Measurements from ENCODE around the gene SGCA. TPM values are rescaled to one million over a fixed set of nuclear protein-coding genes. Genes with fewer than 3 reads are reported as not detected.

Gene SGCA
- total and polyA plus RNA-seq, 3 donors from 2014 or later: 2.4 to 33.1 (median 7.6) TPM

DNA sequence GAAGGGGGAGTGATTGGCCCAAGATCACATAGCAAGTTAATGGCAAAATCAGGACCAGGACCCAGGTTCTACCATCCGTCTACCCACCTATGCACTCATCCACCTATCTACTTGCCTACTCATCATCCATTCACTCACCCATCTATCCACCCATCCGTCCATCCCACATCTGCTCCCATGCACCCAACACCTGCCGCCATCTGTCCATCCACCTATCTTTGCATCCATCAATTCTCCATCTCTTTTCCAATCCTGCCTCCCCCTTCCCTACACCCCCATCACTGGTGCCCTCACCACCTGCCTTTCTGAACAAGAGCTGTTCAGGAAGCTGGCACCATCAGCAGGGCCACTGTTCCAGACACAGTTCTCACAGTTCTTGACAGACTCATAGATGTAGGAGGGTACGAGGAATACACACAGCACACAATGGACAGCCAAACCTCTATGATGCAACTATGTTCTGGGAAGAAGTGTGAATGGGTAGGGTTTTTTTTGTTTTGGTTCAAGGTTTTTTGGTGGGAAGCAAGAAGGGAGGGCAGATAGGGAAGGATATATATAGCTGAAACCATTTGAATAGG, 40.3 kb upstream of the SGCA start:
- Histone ChIP-seq H3K4me1 (peaks cover 20% of the 10 kb centered on the region), H3K36me3 (ENCODE audit: low read depth, missing control alignments) (no peaks in the 10 kb centered on the region), H3K4me3 (no peak overlapping the region), H3K27ac (no peak overlapping the region), H3K9me3 (no peaks in the 10 kb centered on the region), H3K27me3 (no peaks in the 10 kb centered on the region)
- TF ChIP-seq, protein P1, sequence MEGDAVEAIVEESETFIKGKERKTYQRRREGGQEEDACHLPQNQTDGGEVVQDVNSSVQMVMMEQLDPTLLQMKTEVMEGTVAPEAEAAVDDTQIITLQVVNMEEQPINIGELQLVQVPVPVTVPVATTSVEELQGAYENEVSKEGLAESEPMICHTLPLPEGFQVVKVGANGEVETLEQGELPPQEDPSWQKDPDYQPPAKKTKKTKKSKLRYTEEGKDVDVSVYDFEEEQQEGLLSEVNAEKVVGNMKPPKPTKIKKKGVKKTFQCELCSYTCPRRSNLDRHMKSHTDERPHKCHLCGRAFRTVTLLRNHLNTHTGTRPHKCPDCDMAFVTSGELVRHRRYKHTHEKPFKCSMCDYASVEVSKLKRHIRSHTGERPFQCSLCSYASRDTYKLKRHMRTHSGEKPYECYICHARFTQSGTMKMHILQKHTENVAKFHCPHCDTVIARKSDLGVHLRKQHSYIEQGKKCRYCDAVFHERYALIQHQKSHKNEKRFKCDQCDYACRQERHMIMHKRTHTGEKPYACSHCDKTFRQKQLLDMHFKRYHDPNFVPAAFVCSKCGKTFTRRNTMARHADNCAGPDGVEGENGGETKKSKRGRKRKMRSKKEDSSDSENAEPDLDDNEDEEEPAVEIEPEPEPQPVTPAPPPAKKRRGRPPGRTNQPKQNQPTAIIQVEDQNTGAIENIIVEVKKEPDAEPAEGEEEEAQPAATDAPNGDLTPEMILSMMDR (IDR thresholded peaks at IDR 0.05): no peak
- no peak for TF ChIP-seq POLR2A (IDR thresholded peaks at IDR 0.05)
- no peak for DNase-seq
- 92 to 95% methylated on average over 4 of the region's 4 CpGs for WGBS, 2 donors
- intact Hi-C loops (cut with DNase I; ENCODE audit: low total_unique reads): no loop called here

GRCh38 chr17:50127697-50128361, 38.0 kb upstream of the SGCA start:
- Histone ChIP-seq H3K36me3 (ENCODE audit: low read depth, missing control alignments) (no peaks in the 10 kb centered on the region), H3K9me3 (no peaks in the 10 kb centered on the region), H3K4me3 (no peak overlapping the region), H3K27ac (no peak overlapping the region), H3K27me3 (no peaks in the 10 kb centered on the region), H3K4me1 (peaks cover 20% of the 10 kb centered on the region)
- DNase-seq: no peak
- 77 to 79% methylated on average over 6 of the region's 6 CpGs for WGBS, 2 donors
- intact Hi-C loops (cut with DNase I; ENCODE audit: low total_unique reads): no loop called here
- TF ChIP-seq, protein P1 (IDR thresholded peaks at IDR 0.05): no peak

DNA sequence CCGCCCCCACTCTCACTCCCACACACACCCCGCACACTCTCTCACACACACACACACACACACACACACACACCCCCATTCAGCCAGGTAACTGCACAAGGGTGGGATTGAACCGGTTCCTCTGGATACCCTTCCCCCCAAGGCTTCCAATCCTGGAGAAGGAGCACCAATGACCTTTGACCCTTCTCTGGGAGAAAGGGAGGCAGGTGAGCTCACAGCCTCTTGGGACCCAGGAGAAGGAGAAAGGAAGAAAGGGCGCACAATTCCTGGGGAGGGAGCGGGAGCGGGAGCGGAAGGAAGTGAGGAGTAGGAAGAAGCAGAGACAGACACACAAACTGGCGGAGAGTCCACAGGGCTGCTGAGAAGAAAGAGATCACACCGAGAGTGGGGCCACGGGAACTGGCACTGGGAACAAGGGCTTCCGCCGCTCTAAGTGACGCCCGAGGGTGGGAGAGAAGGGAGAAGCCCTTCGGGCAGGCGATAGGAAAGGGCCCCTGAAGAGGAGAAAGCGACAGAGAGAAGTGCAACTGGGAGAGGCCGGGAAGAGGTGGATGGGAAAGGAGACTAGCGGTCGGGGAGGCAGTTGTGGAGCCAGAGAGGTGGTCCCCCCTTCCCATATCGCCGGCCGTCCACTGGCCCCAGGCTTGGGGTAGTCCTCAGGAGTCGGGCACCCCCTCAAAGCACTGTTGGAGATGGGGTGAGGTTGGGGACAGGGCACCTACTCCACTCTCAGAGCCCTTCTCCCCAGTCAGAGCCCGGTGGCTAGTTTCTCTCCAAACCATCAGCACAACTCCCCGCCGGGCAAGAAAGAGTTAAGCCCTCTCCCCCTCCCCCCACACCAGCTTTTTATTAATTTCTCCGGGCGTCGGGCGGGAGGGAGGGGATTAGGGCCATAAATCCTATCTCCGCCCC, 37.1 kb upstream of the SGCA start:
- Histone ChIP-seq H3K4me3 (peak overlapping the region; percentile 55 to 58), H3K27ac (no peak overlapping the region), H3K9me3 (no peaks in the 10 kb centered on the region), H3K36me3 (ENCODE audit: low read depth, missing control alignments) (no peaks in the 10 kb centered on the region), H3K4me1 (peaks cover 21% of the 10 kb centered on the region), H3K27me3 (no peaks in the 10 kb centered on the region)
- no peak for DNase-seq
- intact Hi-C loops (cut with DNase I; ENCODE audit: low total_unique reads): no loop called here
- WGBS, 2 donors: 13 to 14% methylated on average over 28 to 32 of the region's 32 CpGs
- TF ChIP-seq, protein P1 (IDR thresholded peaks at IDR 0.05): no peak
- TF ChIP-seq POLR2A (IDR thresholded peaks at IDR 0.05): no peak

GRCh38 chr17:50129353-50129727, 36.5 kb upstream of the SGCA start:
- TF ChIP-seq, protein P1 (IDR thresholded peaks at IDR 0.05): no peak
- intact Hi-C loops (cut with DNase I; ENCODE audit: low total_unique reads): no loop called here
- Histone ChIP-seq H3K4me1 (peaks cover 16% of the 10 kb centered on the region), H3K36me3 (ENCODE audit: low read depth, missing control alignments) (no peaks in the 10 kb centered on the region), H3K27ac (no peak overlapping the region), H3K27me3 (no peaks in the 10 kb centered on the region), H3K9me3 (no peaks in the 10 kb centered on the region), H3K4me3 (peak overlapping the region; percentile 55 to 58)
- WGBS, 2 donors: 0 to 2% methylated on average over 1 to 31 of the region's 31 CpGs
- no peak for DNase-seq

Measured in testis (tissue), 3 donors.